T-helper 1 cell treated with Interleukin-12 subunit alpha and Interleukin-12 subunit beta and Interleukin-4 antibody, amounts not matched to agents 30 ng/mL and 1 ng/mL, for 36 hours (primary cell): Measurements from ENCODE around the gene OR51M1. TPM values are rescaled to one million over a fixed set of nuclear protein-coding genes. Genes with fewer than 3 reads are reported as not detected.

Source experiments
- intact Hi-C: fragments of 100-400 bp; cut with micrococcal nuclease; formaldehyde crosslinking; loops from one replicate; pipeline ENCODE4 v1.15.1; 2024
- total RNA-seq: library from RNA; stranded (reverse); gene quantifications from 2 replicates; pipeline ENCODE4 v1.2.3, GENCODE V29; 2022

OR51M1 gene
- total RNA-seq, 1 donor from 2014 or later: not detected

DNA sequence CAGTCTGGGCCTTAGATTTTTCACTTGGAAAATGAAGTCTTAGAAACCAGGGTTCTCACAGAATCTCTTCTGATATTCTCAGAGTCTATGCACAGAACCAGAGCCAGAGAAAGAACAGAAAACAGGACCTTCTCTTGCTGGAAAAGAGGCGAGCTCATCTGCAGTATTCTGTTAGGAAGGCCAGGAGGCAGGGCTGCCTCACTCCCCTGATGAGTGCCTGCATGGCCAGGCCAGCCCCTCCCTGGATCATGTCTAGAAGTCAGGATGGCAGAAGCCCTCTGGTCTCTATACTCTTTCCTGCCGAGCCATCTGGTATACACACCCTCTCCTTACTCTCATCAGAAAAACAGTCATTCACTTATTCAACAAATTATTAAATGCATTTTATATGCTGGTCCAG is 723 bp downstream of the OR51M1 start:
- intact Hi-C loops: no loop called here

DNA sequence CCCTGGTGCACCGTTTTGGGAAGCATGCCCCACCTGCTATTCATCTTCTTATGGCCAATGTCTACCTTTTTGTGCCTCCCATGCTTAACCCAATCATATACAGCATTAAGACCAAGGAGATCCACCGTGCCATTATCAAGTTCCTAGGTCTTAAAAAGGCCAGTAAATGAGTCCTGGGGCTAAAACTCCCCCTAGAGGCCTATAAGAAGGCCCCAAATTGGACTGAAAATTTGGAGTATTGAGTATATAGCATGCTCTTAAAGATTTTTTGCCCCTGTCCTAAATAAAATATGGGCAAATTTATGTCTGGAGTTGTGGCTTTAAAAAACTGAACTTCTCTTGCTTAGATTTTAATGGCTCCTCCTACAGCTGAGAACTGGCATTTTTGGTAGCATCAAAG is 6.6 kb downstream of the OR51M1 start:
- intact Hi-C loops: no loop called here

DNA sequence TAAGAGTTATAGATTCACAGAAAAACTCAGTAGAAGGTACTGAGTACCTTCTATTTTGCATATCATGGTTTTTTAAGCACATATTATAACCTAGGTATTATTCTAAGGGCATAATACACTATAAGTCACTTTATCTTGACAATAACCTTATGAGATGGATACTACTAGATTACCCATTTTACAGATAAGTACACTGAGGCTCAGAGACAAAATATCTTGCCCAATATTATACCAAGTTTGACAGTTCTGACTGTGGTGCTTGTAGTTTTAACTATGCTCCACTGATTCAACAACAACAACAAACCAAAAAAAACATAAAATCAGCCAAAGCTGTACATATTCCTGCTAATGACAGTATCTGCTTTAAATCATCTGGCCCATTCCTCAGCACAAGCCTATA is 10.5 kb downstream of the OR51M1 start:
- intact Hi-C loops: no loop called here

DNA sequence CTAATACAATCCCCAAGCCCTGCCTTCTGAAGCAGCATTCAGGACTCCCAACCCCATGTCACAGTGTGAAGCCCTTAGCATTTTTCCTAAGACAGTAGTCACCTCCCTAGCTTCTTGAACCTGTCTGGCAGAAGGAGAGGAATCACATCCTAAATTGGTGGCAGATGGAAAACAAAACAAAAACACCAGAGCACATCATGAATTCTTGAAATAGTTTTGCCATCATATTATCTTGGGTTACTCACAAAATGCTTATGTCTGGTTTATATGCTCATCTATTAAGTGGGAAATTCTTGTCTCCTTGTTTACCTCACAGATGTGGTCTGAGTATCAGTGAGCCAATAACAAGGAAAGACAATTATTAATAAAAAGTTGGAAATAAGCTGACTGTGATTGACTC is 15.3 kb downstream of the OR51M1 start:
- intact Hi-C loops: no loop called here

DNA sequence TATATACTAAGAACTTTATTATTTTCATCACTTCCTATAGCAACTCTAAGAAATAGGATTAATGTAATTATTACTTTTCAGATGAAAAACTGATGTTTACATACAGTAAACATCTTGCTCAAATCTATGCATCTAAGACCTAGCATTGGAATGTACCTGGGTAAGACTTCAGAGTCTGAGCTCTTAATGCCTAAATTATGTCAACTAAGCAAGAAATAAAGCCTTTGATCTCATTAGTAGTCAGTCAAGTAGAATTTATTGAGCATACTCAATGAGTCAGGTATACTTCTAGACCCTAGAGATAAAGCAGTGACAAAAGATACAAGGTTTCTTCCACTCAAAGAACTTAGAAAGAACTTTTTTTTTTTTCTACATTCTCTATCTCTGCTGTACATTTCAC is 21.6 kb downstream of the OR51M1 start:
- intact Hi-C loops: no loop called here

DNA sequence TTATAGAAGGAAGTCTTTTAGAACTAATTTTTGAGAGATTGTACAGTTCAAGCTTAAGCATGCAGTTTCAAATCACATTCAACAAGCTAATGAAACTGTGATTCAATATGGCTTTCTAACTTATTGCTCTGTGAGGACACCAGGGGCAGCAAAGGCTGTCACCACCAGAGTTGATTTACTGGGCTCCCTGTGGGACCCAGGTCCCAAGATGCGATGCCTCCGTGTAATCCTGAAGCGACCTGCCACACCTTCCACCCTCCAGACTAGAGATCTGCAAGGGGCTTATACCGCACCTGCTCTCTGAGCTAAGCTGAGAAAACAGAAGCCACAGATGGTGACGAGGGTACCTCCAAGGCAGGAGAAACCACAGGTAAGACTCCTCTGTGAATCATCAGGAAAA is 37.4 kb downstream of the OR51M1 start:
- intact Hi-C loops: no loop called here

DNA sequence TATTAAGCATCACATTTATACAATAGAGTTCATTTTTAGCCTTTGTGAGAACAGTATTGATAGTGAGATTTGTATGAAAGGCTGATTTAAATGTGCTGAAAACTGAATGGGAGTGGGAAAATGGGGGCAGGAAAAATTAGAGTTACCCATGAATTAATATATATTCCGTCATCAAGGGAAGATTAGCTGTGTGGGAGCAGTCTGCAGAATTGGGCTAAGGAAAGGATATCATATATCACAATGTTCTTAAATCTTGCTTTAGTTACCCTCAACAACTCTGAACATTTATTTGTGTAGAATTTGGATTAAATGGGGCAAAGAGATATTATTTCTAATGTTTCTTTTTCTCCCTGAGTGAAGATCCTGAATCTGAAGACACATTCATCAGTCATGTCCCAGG is 38.2 kb downstream of the OR51M1 start, which contains the start of gene OR51Q1:
Gene OR51Q1 (plus strand): TSS at position 301 of the 400 bp plus-strand sequence. CDS start 90 bp downstream, at position 391.
- intact Hi-C loops: no loop called here

DNA sequence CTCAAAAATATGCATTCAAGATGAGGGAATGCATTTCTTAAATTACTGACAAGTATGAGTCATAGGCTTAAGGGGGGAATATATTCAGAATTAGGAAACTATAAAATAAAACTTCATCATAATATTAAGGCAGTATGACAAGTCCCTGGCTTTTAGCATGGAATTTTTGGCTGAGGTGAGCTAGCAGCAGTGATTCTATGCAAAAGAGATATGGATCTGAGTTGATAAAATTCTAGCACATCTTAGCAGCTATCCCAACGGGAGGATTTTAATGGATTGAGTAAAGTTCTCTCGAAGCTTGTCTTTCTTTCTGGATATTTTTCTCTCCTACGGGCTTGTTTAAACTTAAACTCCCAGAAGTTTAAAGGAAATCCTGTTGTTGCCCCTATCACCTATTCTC is 39.5 kb downstream of the OR51M1 start:
- intact Hi-C loops: no loop called here

DNA sequence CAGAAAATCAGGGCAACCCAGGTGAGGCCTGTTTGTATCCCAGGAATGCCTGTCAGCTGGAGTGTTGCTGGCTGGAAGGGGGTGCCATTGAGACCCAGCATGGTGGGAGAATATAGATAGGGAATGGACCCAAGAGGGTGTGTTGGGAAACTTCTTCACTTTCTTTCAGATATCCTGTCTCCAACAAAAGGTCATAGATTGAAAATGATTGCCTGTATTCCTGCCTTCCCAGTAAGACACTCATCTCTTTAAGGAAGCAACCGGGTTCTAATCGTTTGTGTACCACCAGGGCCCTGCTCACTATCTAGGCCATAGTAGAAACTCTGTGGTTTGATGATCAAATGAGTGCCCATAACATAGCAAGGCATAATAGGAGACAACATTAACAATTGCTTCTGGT is 57.8 kb downstream of the OR51M1 start, which contains the start of gene OR51I1:
Gene OR51I1 (minus strand): TSS at position 101 of the 400 bp plus-strand sequence. CDS start 0 bp downstream, at position 101.
- intact Hi-C loops: no loop called here

Other genes with a start within 250 kb of the OR51M1 start
- not detected in 2 replicates for gene OR52A5, start 245.5 kb upstream of the OR51M1 start, total RNA-seq
- not detected in 2 replicates for gene OR52A1, start 229.1 kb upstream of the OR51M1 start, total RNA-seq
- not detected in 2 replicates for gene OR51V1, start 183.1 kb upstream of the OR51M1 start, total RNA-seq
- gene HBB, start 156.7 kb upstream of the OR51M1 start, total RNA-seq: not detected in 2 replicates
- not detected in 2 replicates for gene HBD, start 149.3 kb upstream of the OR51M1 start, total RNA-seq
- gene HBG1, start 134.0 kb upstream of the OR51M1 start, total RNA-seq: not detected in 2 replicates
- not detected in 2 replicates for gene HBG2, start 129.0 kb upstream of the OR51M1 start, total RNA-seq
- gene HBE1, start 113.9 kb upstream of the OR51M1 start, total RNA-seq: not detected in 2 replicates
- not detected in 2 replicates for gene OR51B4, start 81.9 kb upstream of the OR51M1 start, total RNA-seq
- not detected in 2 replicates for gene OR51B2, start 59.5 kb upstream of the OR51M1 start, total RNA-seq
- not detected in 2 replicates for gene OR51B5, start 40.3 kb upstream of the OR51M1 start, total RNA-seq
- not detected in 2 replicates for gene OR51B6, start 32.3 kb upstream of the OR51M1 start, total RNA-seq
- gene OR51Q1, start 38.3 kb downstream of the OR51M1 start, total RNA-seq: not detected in 2 replicates
- gene OR51I1, start 57.7 kb downstream of the OR51M1 start, total RNA-seq: not detected in 2 replicates
- gene OR51I2, start 65.5 kb downstream of the OR51M1 start, total RNA-seq: not detected in 2 replicates
- gene OR52D1, start 104.9 kb downstream of the OR51M1 start, total RNA-seq: not detected in 2 replicates
- gene UBQLN3, start 126.1 kb downstream of the OR51M1 start, total RNA-seq: 0.20 TPM in 1 of 2 replicates, not detected in the other
- 0.12 and 0.34 TPM in 2 replicates for gene UBQLNL, start 132.9 kb downstream of the OR51M1 start, total RNA-seq
- 0.20 TPM in 1 of 2 replicates, not detected in the other for gene OR52H1, start 164.7 kb downstream of the OR51M1 start, total RNA-seq
- gene OR52B6, start 197.1 kb downstream of the OR51M1 start, total RNA-seq: not detected in 2 replicates
- 0.07 and 0.10 TPM in 2 replicates for gene TRIM6, start 212.8 kb downstream of the OR51M1 start, total RNA-seq
- gene TRIM34, start 241.2 kb downstream of the OR51M1 start, total RNA-seq: 9.7 and 9.8 TPM in 2 replicates